HEK293 (cell line): ENCODE data around the gene NTMT1.
A peak's percentile ranks its signal among the peaks of the same experiment; 100 is the strongest.

Experiments
- CTCF ChIA-PET: fragments of 350-600 bp; formaldehyde crosslinking; extraction: SDS; loops from one replicate; lab custom pipeline; 2021; ENCODE audit warnings: antibody characterized with exemption; lab: Yijun Ruan, JAX
- POLR2A ChIA-PET: fragments of 300-600 bp; formaldehyde crosslinking; extraction: SDS; loops from one replicate; lab custom pipeline; 2020; ENCODE audit warnings: antibody characterized with exemption, inconsistent platforms; lab: Yijun Ruan, JAX
- H3K27ac ChIP-seq: fragments of 200-500 bp; sonication (Bioruptor generic); 2 replicates; pipeline ENCODE4 v1.5.1; 2014; ENCODE audit warnings: low read depth, low read length, control low read depth, inconsistent platforms; ENCODE audit errors: extremely low read depth
- H3K36me3 ChIP-seq, 2 experiments: fragments of 200-500 bp in 1 of 2; sonication (Bioruptor generic) in 1 of 2; 1 replicate in 1 of 2; 2 replicates in 1 of 2; pipeline ENCODE4 v1.5.1; 2014 to 2017; ENCODE audit warnings: inconsistent platforms in 2 of 2, low read length in 2 of 2; ENCODE audit not compliant: control insufficient read depth in 2 of 2, insufficient read depth in 1 of 2
- H3K4me1 ChIP-seq: fragments of 200-500 bp; sonication (Bioruptor generic); 2 replicates; pipeline ENCODE4 v1.5.1; 2014; ENCODE audit warnings: mild to moderate bottlenecking, low read length, inconsistent platforms; ENCODE audit not compliant: control insufficient read depth, insufficient read depth
- H3K4me3 ChIP-seq: 2 replicates; pipeline ENCODE4 v1.5.1; 2011; ENCODE audit warnings: low read depth, mild to moderate bottlenecking, control low read depth, low read length, moderate library complexity
- H3K9me3 ChIP-seq: fragments of 200-500 bp; sonication (Bioruptor generic); 2 replicates; pipeline ENCODE4 v1.5.1; 2014; ENCODE audit warnings: low read depth, low read length, inconsistent platforms; ENCODE audit not compliant: control insufficient read depth, insufficient read depth
- EGR2 ChIP-seq: fragments of 450-650 bp; formaldehyde crosslinking; IDR thresholded peaks from 2 replicates; pipeline ENCODE4 v1.5.1; 2016; ENCODE audit warnings: low read depth, missing biosample characterization, missing genetic modification characterization
- HOXD13 ChIP-seq: sonication (generic); formaldehyde crosslinking; IDR thresholded peaks from 2 replicates; pipeline ENCODE4 v1.8.0; 2022; ENCODE audit warnings: missing genetic modification reagents, borderline replicate concordance
- IKZF3 ChIP-seq: fragments of 450-650 bp; IDR thresholded peaks from 2 replicates; pipeline ENCODE4 v1.5.0; 2018; ENCODE audit warnings: missing biosample characterization, mild to moderate bottlenecking, missing genetic modification characterization, moderate library complexity
- SP2 ChIP-seq: fragments of 450-650 bp; formaldehyde crosslinking; IDR thresholded peaks from 2 replicates; pipeline ENCODE4 v1.5.1; 2016; ENCODE audit warnings: missing biosample characterization, missing genetic modification characterization
- YY2 ChIP-seq: fragments of 450-650 bp; formaldehyde crosslinking; IDR thresholded peaks from 2 replicates; pipeline ENCODE4 v1.5.1; 2016; ENCODE audit warnings: missing biosample characterization, missing genetic modification characterization
- ZBTB17 ChIP-seq: fragments of 450-650 bp; formaldehyde crosslinking; IDR thresholded peaks from 2 replicates; pipeline ENCODE4 v1.5.1; 2016; ENCODE audit warnings: missing biosample characterization, missing genetic modification characterization
- ZNF10 ChIP-seq: fragments of 450-650 bp; formaldehyde crosslinking; IDR thresholded peaks from 2 replicates; pipeline ENCODE4 v1.5.1; 2017; ENCODE audit warnings: missing biosample characterization, missing genetic modification characterization
- ZNF138 ChIP-seq: fragments of 450-650 bp; formaldehyde crosslinking; IDR thresholded peaks from 2 replicates; pipeline ENCODE4 v1.5.1; 2016; ENCODE audit warnings: missing biosample characterization, missing genetic modification characterization, borderline replicate concordance
- ZNF174 ChIP-seq: fragments of 450-650 bp; formaldehyde crosslinking; IDR thresholded peaks from 2 replicates; pipeline ENCODE4 v1.5.0; 2017; ENCODE audit warnings: missing biosample characterization, mild to moderate bottlenecking, missing genetic modification characterization
- ZNF266 ChIP-seq: fragments of 450-650 bp; formaldehyde crosslinking; IDR thresholded peaks from 2 replicates; pipeline ENCODE4 v1.5.1; 2016; ENCODE audit warnings: missing biosample characterization, missing genetic modification characterization, low read depth
- ZNF37A ChIP-seq: fragments of 450-650 bp; IDR thresholded peaks from 2 replicates; pipeline ENCODE4 v1.5.1; 2018; ENCODE audit warnings: missing biosample characterization, missing genetic modification characterization
- ZNF561 ChIP-seq: fragments of 450-650 bp; IDR thresholded peaks from 2 replicates; pipeline ENCODE4 v1.5.1; 2018; ENCODE audit warnings: missing biosample characterization, missing genetic modification characterization, borderline replicate concordance
- ZNF623 ChIP-seq: fragments of 450-650 bp; formaldehyde crosslinking; IDR thresholded peaks from 2 replicates; pipeline ENCODE4 v1.5.1; 2016; ENCODE audit warnings: missing biosample characterization, missing genetic modification characterization
- ZNF629 ChIP-seq: fragments of 450-650 bp; formaldehyde crosslinking; IDR thresholded peaks from 2 replicates; pipeline ENCODE4 v1.5.1; 2017; ENCODE audit warnings: missing biosample characterization, missing genetic modification characterization
- ZNF664 ChIP-seq: fragments of 450-650 bp; formaldehyde crosslinking; IDR thresholded peaks from 2 replicates; pipeline ENCODE4 v1.5.1; 2016; ENCODE audit warnings: missing biosample characterization, missing genetic modification characterization
- ZNF701 ChIP-seq: fragments of 450-650 bp; formaldehyde crosslinking; IDR thresholded peaks from 2 replicates; pipeline ENCODE4 v1.5.1; 2016; ENCODE audit warnings: missing biosample characterization, missing genetic modification characterization
- ZNF830 ChIP-seq: fragments of 450-650 bp; IDR thresholded peaks from 2 replicates; pipeline ENCODE4 v1.5.0; 2018; ENCODE audit warnings: missing biosample characterization, missing genetic modification characterization, low read depth, mild to moderate bottlenecking, moderate library complexity
- TF ChIP-seq, protein P1 (sequence below): fragments of 450-650 bp; formaldehyde crosslinking; IDR thresholded peaks from 2 replicates; pipeline ENCODE4 v1.5.1; 2017; ENCODE audit warnings: missing biosample characterization, missing genetic modification characterization
- TF ChIP-seq, protein P2 (sequence below): fragments of 450-650 bp; formaldehyde crosslinking; IDR thresholded peaks from 2 replicates; pipeline ENCODE4 v1.5.1; 2016; ENCODE audit warnings: missing biosample characterization, missing genetic modification characterization
- TF ChIP-seq, protein P3 (sequence below): fragments of 450-650 bp; formaldehyde crosslinking; IDR thresholded peaks from 2 replicates; pipeline ENCODE4 v1.5.1; 2016; ENCODE audit warnings: missing biosample characterization, missing genetic modification characterization
- TF ChIP-seq, protein P4 (sequence below): fragments of 450-650 bp; formaldehyde crosslinking; conservative IDR thresholded peaks from 2 replicates; pipeline ENCODE4 v1.5.1; 2016; ENCODE audit warnings: low read depth, missing biosample characterization, missing genetic modification characterization
- TF ChIP-seq, protein P5 (sequence below): fragments of 450-650 bp; formaldehyde crosslinking; IDR thresholded peaks from 2 replicates; pipeline ENCODE4 v1.5.1; 2016; ENCODE audit warnings: missing biosample characterization, missing genetic modification characterization

NTMT1 gene

DNA sequence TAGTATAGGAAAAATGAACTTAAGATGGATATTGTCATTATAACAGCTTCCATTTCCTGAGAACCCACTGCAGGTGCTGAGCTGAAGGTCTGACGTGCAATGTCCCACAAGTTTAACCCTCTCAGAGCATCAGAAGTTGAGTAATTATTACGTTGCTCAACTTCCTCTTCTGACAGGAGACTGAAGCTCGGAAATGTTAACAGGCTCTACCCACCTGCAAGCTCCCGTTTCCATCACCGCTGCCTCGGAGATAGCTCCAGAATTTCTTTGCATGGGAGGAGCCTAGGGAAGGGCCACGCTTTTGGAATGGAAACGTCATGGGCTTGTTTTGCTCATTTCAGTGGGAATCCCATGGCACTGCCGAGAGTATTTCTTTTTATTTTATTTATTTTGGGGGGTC is 1.0 kb upstream of the NTMT1 start:
- POLR2A ChIA-PET, result interaction anchor here (1.5 to 3.7 kb wide), 3 partner anchors 13 to 447 kb away, joined by 5 to 57 read pairs (median 5); partner anchors contain the start of gene IER5L
- H3K36me3 ChIP-seq, result peaks cover 0 to 24% of the 10 kb centered on the region in 2 experiments; a peak in 1 of 3 replicates
- no peaks in the 10 kb centered on the region for H3K9me3 ChIP-seq
- H3K4me3 ChIP-seq, result no peak overlapping the region
- H3K4me1 ChIP-seq, result peaks cover 3% of the 10 kb centered on the region; the same call in 1 of the 2 replicates
- H3K27ac ChIP-seq, result no peak overlapping the region
- CTCF ChIA-PET, result interaction anchor here (0.6 to 23.4 kb wide), 33 partner anchors 8 to 760 kb away, joined by 3 to 507 read pairs (median 6); partner anchors contain the start of genes ASB6, IER5L, PTGES and TOR1B
- TF ChIP-seq ZNF174, result no peak
- TF ChIP-seq, protein P1, sequence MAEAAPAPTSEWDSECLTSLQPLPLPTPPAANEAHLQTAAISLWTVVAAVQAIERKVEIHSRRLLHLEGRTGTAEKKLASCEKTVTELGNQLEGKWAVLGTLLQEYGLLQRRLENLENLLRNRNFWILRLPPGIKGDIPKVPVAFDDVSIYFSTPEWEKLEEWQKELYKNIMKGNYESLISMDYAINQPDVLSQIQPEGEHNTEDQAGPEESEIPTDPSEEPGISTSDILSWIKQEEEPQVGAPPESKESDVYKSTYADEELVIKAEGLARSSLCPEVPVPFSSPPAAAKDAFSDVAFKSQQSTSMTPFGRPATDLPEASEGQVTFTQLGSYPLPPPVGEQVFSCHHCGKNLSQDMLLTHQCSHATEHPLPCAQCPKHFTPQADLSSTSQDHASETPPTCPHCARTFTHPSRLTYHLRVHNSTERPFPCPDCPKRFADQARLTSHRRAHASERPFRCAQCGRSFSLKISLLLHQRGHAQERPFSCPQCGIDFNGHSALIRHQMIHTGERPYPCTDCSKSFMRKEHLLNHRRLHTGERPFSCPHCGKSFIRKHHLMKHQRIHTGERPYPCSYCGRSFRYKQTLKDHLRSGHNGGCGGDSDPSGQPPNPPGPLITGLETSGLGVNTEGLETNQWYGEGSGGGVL (tag by site-specific recombination), result no peak
- TF ChIP-seq, protein P2, sequence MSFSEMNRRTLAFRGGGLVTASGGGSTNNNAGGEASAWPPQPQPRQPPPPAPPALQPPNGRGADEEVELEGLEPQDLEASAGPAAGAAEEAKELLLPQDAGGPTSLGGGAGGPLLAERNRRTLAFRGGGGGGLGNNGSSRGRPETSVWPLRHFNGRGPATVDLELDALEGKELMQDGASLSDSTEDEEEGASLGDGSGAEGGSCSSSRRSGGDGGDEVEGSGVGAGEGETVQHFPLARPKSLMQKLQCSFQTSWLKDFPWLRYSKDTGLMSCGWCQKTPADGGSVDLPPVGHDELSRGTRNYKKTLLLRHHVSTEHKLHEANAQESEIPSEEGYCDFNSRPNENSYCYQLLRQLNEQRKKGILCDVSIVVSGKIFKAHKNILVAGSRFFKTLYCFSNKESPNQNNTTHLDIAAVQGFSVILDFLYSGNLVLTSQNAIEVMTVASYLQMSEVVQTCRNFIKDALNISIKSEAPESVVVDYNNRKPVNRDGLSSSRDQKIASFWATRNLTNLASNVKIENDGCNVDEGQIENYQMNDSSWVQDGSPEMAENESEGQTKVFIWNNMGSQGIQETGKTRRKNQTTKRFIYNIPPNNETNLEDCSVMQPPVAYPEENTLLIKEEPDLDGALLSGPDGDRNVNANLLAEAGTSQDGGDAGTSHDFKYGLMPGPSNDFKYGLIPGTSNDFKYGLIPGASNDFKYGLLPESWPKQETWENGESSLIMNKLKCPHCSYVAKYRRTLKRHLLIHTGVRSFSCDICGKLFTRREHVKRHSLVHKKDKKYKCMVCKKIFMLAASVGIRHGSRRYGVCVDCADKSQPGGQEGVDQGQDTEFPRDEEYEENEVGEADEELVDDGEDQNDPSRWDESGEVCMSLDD (tag by site-specific recombination), result no peak
- no peak for TF ChIP-seq HOXD13 (CRISPR knock-in tag)
- no peak for TF ChIP-seq ZNF266 (tag by site-specific recombination)
- TF ChIP-seq, protein P3, sequence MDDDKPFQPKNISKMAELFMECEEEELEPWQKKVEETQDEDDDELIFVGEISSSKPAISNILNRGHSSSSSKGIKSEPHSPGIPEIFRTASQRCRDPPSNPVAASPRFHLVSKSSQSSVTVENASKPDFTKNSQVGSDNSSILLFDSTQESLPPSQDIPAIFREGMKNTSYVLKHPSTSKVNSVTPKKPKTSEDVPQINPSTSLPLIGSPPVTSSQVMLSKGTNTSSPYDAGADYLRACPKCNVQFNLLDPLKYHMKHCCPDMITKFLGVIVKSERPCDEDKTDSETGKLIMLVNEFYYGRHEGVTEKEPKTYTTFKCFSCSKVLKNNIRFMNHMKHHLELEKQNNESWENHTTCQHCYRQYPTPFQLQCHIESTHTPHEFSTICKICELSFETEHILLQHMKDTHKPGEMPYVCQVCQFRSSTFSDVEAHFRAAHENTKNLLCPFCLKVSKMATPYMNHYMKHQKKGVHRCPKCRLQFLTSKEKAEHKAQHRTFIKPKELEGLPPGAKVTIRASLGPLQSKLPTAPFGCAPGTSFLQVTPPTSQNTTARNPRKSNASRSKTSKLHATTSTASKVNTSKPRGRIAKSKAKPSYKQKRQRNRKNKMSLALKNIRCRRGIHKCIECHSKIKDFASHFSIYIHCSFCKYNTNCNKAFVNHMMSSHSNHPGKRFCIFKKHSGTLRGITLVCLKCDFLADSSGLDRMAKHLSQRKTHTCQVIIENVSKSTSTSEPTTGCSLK (tag by site-specific recombination), result no peak
- TF ChIP-seq YY2 (tag by site-specific recombination), result no peak
- TF ChIP-seq EGR2 (tag by site-specific recombination), result no peak
- TF ChIP-seq ZNF561 (tag by site-specific recombination), result no peak

DNA sequence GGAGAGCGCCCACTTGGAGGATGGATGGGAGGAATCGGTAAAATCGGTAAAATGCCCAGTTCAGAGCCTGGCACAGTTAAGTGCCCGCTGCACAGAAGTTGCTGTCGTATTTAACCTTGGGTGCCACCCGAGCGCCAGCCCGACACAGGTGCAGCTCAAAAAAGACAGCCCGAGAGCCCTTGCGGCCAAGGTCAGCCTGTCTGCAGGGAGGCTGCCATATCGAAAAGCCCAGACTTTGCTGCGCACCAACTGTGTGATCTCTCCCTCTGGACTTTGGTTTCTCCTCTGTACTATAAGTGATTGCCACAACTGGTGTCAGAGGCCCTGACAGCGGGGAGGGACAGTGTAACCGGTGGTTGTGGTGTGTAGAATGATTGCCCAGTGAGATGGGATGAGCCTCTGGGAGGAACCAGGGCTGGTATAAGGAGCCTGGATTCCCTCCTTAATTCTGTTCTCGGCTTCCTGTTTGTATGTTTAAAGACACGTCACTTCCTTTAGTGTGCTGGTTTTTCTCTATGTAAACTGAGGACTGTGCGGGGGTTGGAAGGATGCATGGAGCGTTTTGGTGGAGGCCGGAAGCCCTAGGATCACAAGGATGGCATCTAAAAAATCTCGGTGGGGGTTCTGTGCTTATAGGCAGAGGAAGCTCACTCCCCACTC is 792 bp downstream of the NTMT1 start:
- peak overlapping the region; percentile 62 for H3K4me3 ChIP-seq
- CTCF ChIA-PET, result interaction anchor here (1.1 to 23.4 kb wide), 5 partner anchors 12 to 492 kb away, joined by 4 to 507 read pairs (median 16); no protein-coding TSS in a partner anchor
- H3K27ac ChIP-seq, result peak overlapping the region; percentile 61; the same call in 1 of the 2 replicates
- POLR2A ChIA-PET, result interaction anchor here (0.6 to 3.7 kb wide), 10 partner anchors 12 to 516 kb away, joined by 4 to 57 read pairs (median 6); partner anchors contain the start of genes CRAT, PTGES and PTPA
- peaks cover 0 to 41% of the 10 kb centered on the region in 2 experiments; a peak in 1 of 3 replicates for H3K36me3 ChIP-seq
- H3K9me3 ChIP-seq, result no peaks in the 10 kb centered on the region
- peaks cover 3% of the 10 kb centered on the region; the same call in 1 of the 2 replicates for H3K4me1 ChIP-seq
- TF ChIP-seq, protein P4, sequence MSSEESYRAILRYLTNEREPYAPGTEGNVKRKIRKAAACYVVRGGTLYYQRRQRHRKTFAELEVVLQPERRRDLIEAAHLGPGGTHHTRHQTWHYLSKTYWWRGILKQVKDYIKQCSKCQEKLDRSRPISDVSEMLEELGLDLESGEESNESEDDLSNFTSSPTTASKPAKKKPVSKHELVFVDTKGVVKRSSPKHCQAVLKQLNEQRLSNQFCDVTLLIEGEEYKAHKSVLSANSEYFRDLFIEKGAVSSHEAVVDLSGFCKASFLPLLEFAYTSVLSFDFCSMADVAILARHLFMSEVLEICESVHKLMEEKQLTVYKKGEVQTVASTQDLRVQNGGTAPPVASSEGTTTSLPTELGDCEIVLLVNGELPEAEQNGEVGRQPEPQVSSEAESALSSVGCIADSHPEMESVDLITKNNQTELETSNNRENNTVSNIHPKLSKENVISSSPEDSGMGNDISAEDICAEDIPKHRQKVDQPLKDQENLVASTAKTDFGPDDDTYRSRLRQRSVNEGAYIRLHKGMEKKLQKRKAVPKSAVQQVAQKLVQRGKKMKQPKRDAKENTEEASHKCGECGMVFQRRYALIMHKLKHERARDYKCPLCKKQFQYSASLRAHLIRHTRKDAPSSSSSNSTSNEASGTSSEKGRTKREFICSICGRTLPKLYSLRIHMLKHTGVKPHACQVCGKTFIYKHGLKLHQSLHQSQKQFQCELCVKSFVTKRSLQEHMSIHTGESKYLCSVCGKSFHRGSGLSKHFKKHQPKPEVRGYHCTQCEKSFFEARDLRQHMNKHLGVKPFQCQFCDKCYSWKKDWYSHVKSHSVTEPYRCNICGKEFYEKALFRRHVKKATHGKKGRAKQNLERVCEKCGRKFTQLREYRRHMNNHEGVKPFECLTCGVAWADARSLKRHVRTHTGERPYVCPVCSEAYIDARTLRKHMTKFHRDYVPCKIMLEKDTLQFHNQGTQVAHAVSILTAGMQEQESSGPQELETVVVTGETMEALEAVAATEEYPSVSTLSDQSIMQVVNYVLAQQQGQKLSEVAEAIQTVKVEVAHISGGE (tag by site-specific recombination), result peak; percentile 46; the same call in 1 of the 2 replicates
- no peak for TF ChIP-seq IKZF3
- TF ChIP-seq ZNF701 (tag by site-specific recombination), result no peak
- TF ChIP-seq ZNF629, result no peak
- no peak for TF ChIP-seq ZNF37A (tag by site-specific recombination)
- peak; percentile 68; the same call in 1 of the 2 replicates for TF ChIP-seq ZBTB17 (tag by site-specific recombination)
- no peak for TF ChIP-seq ZNF138 (tag by site-specific recombination)
- TF ChIP-seq SP2 (tag by site-specific recombination), result peak; percentile 76
- 0 out of 2 replicates have a peak, but pooled peaks have one; percentile 2 for TF ChIP-seq ZNF623
- no peak for TF ChIP-seq ZNF664 (tag by site-specific recombination)
- TF ChIP-seq, protein P5, sequence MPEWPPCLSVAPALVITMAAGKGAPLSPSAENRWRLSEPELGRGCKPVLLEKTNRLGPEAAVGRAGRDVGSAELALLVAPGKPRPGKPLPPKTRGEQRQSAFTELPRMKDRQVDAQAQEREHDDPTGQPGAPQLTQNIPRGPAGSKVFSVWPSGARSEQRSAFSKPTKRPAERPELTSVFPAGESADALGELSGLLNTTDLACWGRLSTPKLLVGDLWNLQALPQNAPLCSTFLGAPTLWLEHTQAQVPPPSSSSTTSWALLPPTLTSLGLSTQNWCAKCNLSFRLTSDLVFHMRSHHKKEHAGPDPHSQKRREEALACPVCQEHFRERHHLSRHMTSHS (tag by site-specific recombination), result no peak
- no peak for TF ChIP-seq EGR2 (tag by site-specific recombination)
- TF ChIP-seq ZNF830 (tag by site-specific recombination), result no peak
- TF ChIP-seq ZNF10, result no peak
